GM21737 (cell line): ENCODE results near the gene CTSV.
"Not testable (repeated sequence)": the region's sequence is repeated elsewhere in the genome, so short reads cannot be mapped to it uniquely, and the experiment has no call there.

Experiments used
- ATAC-seq: cut with Tn5 transposase; IDR thresholded peaks from one replicate; pipeline ENCODE4 v1.9.1; 2021; ENCODE audit warnings: mild to moderate bottlenecking, moderate library complexity; ENCODE audit not compliant: unreplicated experiment

Gene CTSV

GRCh38 chr9:97038611-97039513, at the start of gene CTSV:
Gene CTSV (minus strand): TSS chr9:97039142. CDS start chr9:97038043, 1,099 bp downstream.
- ATAC-seq, result peak; percentile 99

GRCh38 chr9:97087668-97088215, 48.8 kb upstream of the CTSV start:
- not testable (repeated sequence) for ATAC-seq

GRCh38 chr9:97084562-97084991, 45.6 kb upstream of the CTSV start:
- not testable (repeated sequence) for ATAC-seq

- ATAC-seq, result no peak
Measured at GRCh38 chr9:97078362-97078761, 39.4 kb upstream of the CTSV start.

GRCh38 chr9:97077452-97078295, 38.7 kb upstream of the CTSV start:
- ATAC-seq, result no peak

- ATAC-seq, result not testable (repeated sequence)
Measured at GRCh38 chr9:97076731-97077451, 37.9 kb upstream of the CTSV start.

GRCh38 chr9:97076238-97076637, 37.3 kb upstream of the CTSV start:
- no peak for ATAC-seq

- no peak for ATAC-seq
Measured at GRCh38 chr9:97075289-97075985, 36.5 kb upstream of the CTSV start.

GRCh38 chr9:97073506-97073905, 34.6 kb upstream of the CTSV start:
- no peak for ATAC-seq

- ATAC-seq, result no peak
Measured at GRCh38 chr9:97072285-97072776, 33.4 kb upstream of the CTSV start.

- ATAC-seq, result not testable (repeated sequence)
Measured at GRCh38 chr9:97070325-97070724, 31.4 kb upstream of the CTSV start.

- ATAC-seq, result no peak
Measured at GRCh38 chr9:97067490-97067889, 28.5 kb upstream of the CTSV start.

- ATAC-seq, result no peak
Measured at GRCh38 chr9:97064176-97064575, 25.2 kb upstream of the CTSV start.

- ATAC-seq, result no peak
Measured at GRCh38 chr9:97060796-97061195, 21.9 kb upstream of the CTSV start.

GRCh38 chr9:97059626-97060025, 20.7 kb upstream of the CTSV start:
- no peak for ATAC-seq

- no peak for ATAC-seq
Measured at GRCh38 chr9:97057651-97058050, 18.7 kb upstream of the CTSV start.

- ATAC-seq, result not testable (repeated sequence)
Measured at GRCh38 chr9:97055891-97056290, 16.9 kb upstream of the CTSV start.

- ATAC-seq, result no peak
Measured at GRCh38 chr9:97053717-97054116, 14.8 kb upstream of the CTSV start.

- ATAC-seq, result no peak
Measured at GRCh38 chr9:97052735-97053134, 13.8 kb upstream of the CTSV start.

- no peak for ATAC-seq
Measured at GRCh38 chr9:97046228-97046627, 7.3 kb upstream of the CTSV start.
